Measurements from ENCODE around the gene RUBCNL.

RUBCNL gene

GRCh38 chr13:46295491-46296114, 91.4 kb downstream of the RUBCNL start:
- no peak for TF ChIP-seq CTCF (IDR thresholded peaks at IDR 0.05; ENCODE audit: low read depth, low read length)
- no peak for TF ChIP-seq EZH2phosphoT487 (IDR thresholded peaks at IDR 0.05; ENCODE audit: low read depth)
- Histone ChIP-seq H2AFZ (ENCODE audit: low read depth, low read length) (0 out of 2 replicates have a peak overlapping the region, but pooled peaks have one; percentile 7), H3K27ac (ENCODE audit: low read length) (no peak overlapping the region)

GRCh38 chr13:46293436-46293835, 93.6 kb downstream of the RUBCNL start:
- Histone ChIP-seq H3K27ac (ENCODE audit: low read length) (no peak overlapping the region), H3K79me2 (ENCODE audit: low read length) (peaks cover 12% of the 10 kb centered on the region), H3K4me3 (ENCODE audit: low read length) (no peak overlapping the region), H3K4me2 (ENCODE audit: low read length) (no peak overlapping the region), H3K9me3 (ENCODE audit: insufficient read depth, low read length) (no peaks in the 10 kb centered on the region), H3K9ac (ENCODE audit: low read length) (no peak overlapping the region), H2AFZ (ENCODE audit: low read depth, low read length) (no peak overlapping the region), H3K36me3 (replicated peaks; ENCODE audit: low read depth, low read length) (no peaks in the 10 kb centered on the region), H3K4me1 (ENCODE audit: low read length) (peaks cover 39% of the 10 kb centered on the region), H3K27me3 (ENCODE audit: low read depth, low read length) (no peaks in the 10 kb centered on the region), H4K20me1 (ENCODE audit: insufficient read depth, low read length) (no peaks in the 10 kb centered on the region)
- TF ChIP-seq CTCF (IDR thresholded peaks at IDR 0.05; ENCODE audit: low read depth, low read length), result no peak
- no peak for TF ChIP-seq EZH2phosphoT487 (IDR thresholded peaks at IDR 0.05; ENCODE audit: low read depth)

More at GRCh38 chr13:46295491-46296114, 91.4 kb downstream of the RUBCNL start:
- Histone ChIP-seq H3K79me2 (ENCODE audit: low read length) (no peaks in the 10 kb centered on the region), H3K9me3 (ENCODE audit: insufficient read depth, low read length) (no peaks in the 10 kb centered on the region), H3K27me3 (ENCODE audit: low read depth, low read length) (no peaks in the 10 kb centered on the region), H3K4me1 (ENCODE audit: low read length) (peaks cover 27% of the 10 kb centered on the region), H3K4me3 (ENCODE audit: low read length) (peak overlapping the region; percentile 21; the same call in 1 of the 2 replicates), H3K9ac (ENCODE audit: low read length) (peak overlapping the region; percentile 2; the same call in 1 of the 2 replicates), H3K4me2 (ENCODE audit: low read length) (peak overlapping the region; percentile 58), H4K20me1 (ENCODE audit: insufficient read depth, low read length) (no peaks in the 10 kb centered on the region), H3K36me3 (replicated peaks; ENCODE audit: low read depth, low read length) (no peaks in the 10 kb centered on the region)
